ENCODE measurements around the gene SPP2.

- TF ChIP-seq CTCF (conservative IDR thresholded peaks at IDR 0.05), result no peak
- no peak for TF ChIP-seq ZFX (IDR thresholded peaks at IDR 0.05)
These were observed 25.0 kb downstream of the SPP2 start for GRCh38 chr2:234075518-234075915.
